HT-29 (cell line): ENCODE data around the gene IMP4. TPM values are rescaled to one million over a fixed set of nuclear protein-coding genes. Genes with fewer than 3 reads are reported as not detected.

Experiments used
- DNase-seq: peaks from one replicate; pipeline ENCODE4 v3.0.0-alpha.2; 2015; ENCODE audit warnings: low spot score
- total RNA-seq: library from RNA; depleted of rRNA; stranded (reverse); fragments of >200 nt; shearing (Covaris generic); gene quantifications from 2 replicates; pipeline ENCODE4 v1.2.3, GENCODE V29; 2014

The IMP4 gene
- total RNA-seq, 1 experiment from 2014 or later = 170 TPM

GRCh38 chr2:130336150-130336876 is 6.4 kb upstream of the IMP4 start:
- no peak for DNase-seq

GRCh38 chr2:130336877-130337734 is 5.6 kb upstream of the IMP4 start:
- DNase-seq = peak; percentile 95

GRCh38 chr2:130337735-130338325 is 4.9 kb upstream of the IMP4 start:
- DNase-seq = no peak

- no peak for DNase-seq
These were observed 3.8 kb upstream of the IMP4 start for GRCh38 chr2:130338793-130339345.

- DNase-seq = no peak
These were observed 2.6 kb upstream of the IMP4 start for GRCh38 chr2:130339885-130340745.

- peak; percentile 16 for DNase-seq
These were observed 1.1 kb upstream of the IMP4 start for GRCh38 chr2:130341562-130342019.

- DNase-seq = peak; percentile 94
These were observed 621 bp upstream of the IMP4 start for GRCh38 chr2:130342020-130342532.

- no peak for DNase-seq
These were observed 1.9 kb downstream of the IMP4 start for GRCh38 chr2:130344578-130344977.

- no peak for DNase-seq
These were observed 2.4 kb downstream of the IMP4 start for GRCh38 chr2:130345091-130345490.

- no peak for DNase-seq
These were observed 2.9 kb downstream of the IMP4 start for GRCh38 chr2:130345611-130346010.

GRCh38 chr2:130346041-130346740 is 3.5 kb downstream of the IMP4 start:
- no peak for DNase-seq

- DNase-seq = no peak
These were observed 4.0 kb downstream of the IMP4 start for GRCh38 chr2:130346741-130347066.

GRCh38 chr2:130347220-130347925 is 4.7 kb downstream of the IMP4 start:
- no peak for DNase-seq

- DNase-seq = no peak
These were observed 6.5 kb downstream of the IMP4 start for GRCh38 chr2:130349174-130349573.

GRCh38 chr2:130351711-130352110 is 9.0 kb downstream of the IMP4 start:
- DNase-seq = no peak

GRCh38 chr2:130352237-130352636 is 9.5 kb downstream of the IMP4 start:
- DNase-seq = no peak

GRCh38 chr2:130353291-130354138 is 10.8 kb downstream of the IMP4 start:
- DNase-seq = no peak

GRCh38 chr2:130354139-130354428 is 11.4 kb downstream of the IMP4 start:
- no peak for DNase-seq

- DNase-seq = no peak
These were observed 12.5 kb downstream of the IMP4 start for GRCh38 chr2:130355172-130355577.
